Left renal cortex interstitium (tissue), 4 donors: Measurements from ENCODE around the gene POLR2H. TPM values are rescaled to one million over a fixed set of nuclear protein-coding genes. Genes with fewer than 3 reads are reported as not detected.

ENCODE experiments used
- DNase-seq, 4 donors: peaks; one replicate each; pipeline ENCODE4 v3.0.0-alpha.2; 2013; ENCODE audit warnings: low read depth in 4 of 4, low spot score in 2 of 4, missing footprints in 1 of 4
- polyA plus RNA-seq, 4 donors: library from polyadenylated mRNA; unstranded; fragments of 120-200 nt; gene quantifications; one replicate each; pipeline ENCODE4 v1.2.1, GENCODE V29; 2013; ENCODE audit not compliant: insufficient read length in 4 of 4

The POLR2H gene
- polyA plus RNA-seq, 4 donors, result 81.9 to 120 (median 101) TPM

GRCh38 chr3:184384856-184385422 lies 23.4 kb downstream of the POLR2H start:
- DNase-seq, result no peak

- no peak for DNase-seq
Measured at GRCh38 chr3:184386047-184386806, 24.7 kb downstream of the POLR2H start.

- DNase-seq, result no peak
Measured at GRCh38 chr3:184387174-184387714, 25.7 kb downstream of the POLR2H start.

GRCh38 chr3:184388164-184388935 lies 26.8 kb downstream of the POLR2H start:
- DNase-seq, result no peak

GRCh38 chr3:184388936-184389230 lies 27.4 kb downstream of the POLR2H start:
- no peak for DNase-seq

- no peak for DNase-seq
Measured at GRCh38 chr3:184389384-184389783, 27.9 kb downstream of the POLR2H start.

- DNase-seq, result no peak
Measured at GRCh38 chr3:184389935-184390528, 28.5 kb downstream of the POLR2H start.

- DNase-seq, result no peak
Measured at GRCh38 chr3:184391266-184391665, 29.8 kb downstream of the POLR2H start.

GRCh38 chr3:184395320-184395660 lies 33.8 kb downstream of the POLR2H start:
- no peak for DNase-seq

GRCh38 chr3:184399410-184399809 lies 37.9 kb downstream of the POLR2H start:
- peak in 1 of 4 donors; percentile 33 for DNase-seq

GRCh38 chr3:184405075-184406030 lies 43.8 kb downstream of the POLR2H start:
- DNase-seq, result no peak

- no peak for DNase-seq
Measured at GRCh38 chr3:184409331-184409926, 47.9 kb downstream of the POLR2H start.

- no peak for DNase-seq
Measured at GRCh38 chr3:184409946-184410500, 48.5 kb downstream of the POLR2H start.

- no peak for DNase-seq
Measured at GRCh38 chr3:184414418-184415202, 53.1 kb downstream of the POLR2H start.

GRCh38 chr3:184415203-184415490 lies 53.6 kb downstream of the POLR2H start:
- DNase-seq, result no peak

- peak in 2 of 4 donors; percentile 10 to 15 for DNase-seq
Measured at GRCh38 chr3:184417619-184418327, 56.3 kb downstream of the POLR2H start.
